SK-N-SH treated with all-trans-retinoic acid at 6 μM for 48 hours (cell line): ENCODE results near the gene PCSK9.

ENCODE experiments used
- ARNTL ChIP-seq: fragments of 450-650 bp; formaldehyde crosslinking; IDR thresholded peaks from 2 replicates; pipeline ENCODE4 v1.5.0; 2020; ENCODE audit warnings: low read depth, mild to moderate bottlenecking, moderate library complexity, borderline replicate concordance
- GLIS3 ChIP-seq: fragments of 250-450 bp; sonication (Bioruptor Pico); IDR thresholded peaks from 2 replicates; pipeline ENCODE4 v1.5.0; 2020; ENCODE audit warnings: mild to moderate bottlenecking, moderate library complexity
- ISL1 ChIP-seq: fragments of 250-450 bp; sonication (Bioruptor Pico); IDR thresholded peaks from 2 replicates; pipeline ENCODE4 v2.1.2; 2022; ENCODE audit warnings: mild to moderate bottlenecking, moderate library complexity
- PATZ1 ChIP-seq: fragments of 250-450 bp; sonication (Bioruptor Pico); IDR thresholded peaks from 2 replicates; pipeline ENCODE4 v1.8.0; 2020; ENCODE audit warnings: mild to moderate bottlenecking, moderate library complexity, borderline replicate concordance
- PPARA ChIP-seq: fragments of 250-450 bp; sonication (Bioruptor Pico); IDR thresholded peaks from 2 replicates; pipeline ENCODE4 v1.5.0; 2020; ENCODE audit warnings: mild to moderate bottlenecking, borderline replicate concordance
- TOX ChIP-seq: fragments of 250-450 bp; sonication (Bioruptor Pico); IDR thresholded peaks from 2 replicates; pipeline ENCODE4 v1.8.0; 2021; ENCODE audit warnings: mild to moderate bottlenecking, moderate library complexity, borderline replicate concordance
- ZFP30 ChIP-seq: fragments of 450-650 bp; formaldehyde crosslinking; IDR thresholded peaks from 2 replicates; pipeline ENCODE4 v1.5.0; 2022; ENCODE audit warnings: mild to moderate bottlenecking, moderate library complexity
- ZNF8 ChIP-seq: fragments of 450-650 bp; formaldehyde crosslinking; IDR thresholded peaks from 2 replicates; pipeline ENCODE4 v1.5.0; 2020; ENCODE audit warnings: mild to moderate bottlenecking, moderate library complexity
- TF ChIP-seq, protein P1 (sequence below): fragments of 250-450 bp; sonication (Bioruptor Pico); IDR thresholded peaks from 2 replicates; pipeline ENCODE4 v1.5.1; 2020; ENCODE audit warnings: low read depth, mild to moderate bottlenecking, moderate library complexity
- TF ChIP-seq, protein P2 (sequence below): fragments of 250-450 bp; sonication (Bioruptor Pico); IDR thresholded peaks from 2 replicates; pipeline ENCODE4 v1.5.0; 2020; ENCODE audit warnings: mild to moderate bottlenecking, moderate library complexity

DNA sequence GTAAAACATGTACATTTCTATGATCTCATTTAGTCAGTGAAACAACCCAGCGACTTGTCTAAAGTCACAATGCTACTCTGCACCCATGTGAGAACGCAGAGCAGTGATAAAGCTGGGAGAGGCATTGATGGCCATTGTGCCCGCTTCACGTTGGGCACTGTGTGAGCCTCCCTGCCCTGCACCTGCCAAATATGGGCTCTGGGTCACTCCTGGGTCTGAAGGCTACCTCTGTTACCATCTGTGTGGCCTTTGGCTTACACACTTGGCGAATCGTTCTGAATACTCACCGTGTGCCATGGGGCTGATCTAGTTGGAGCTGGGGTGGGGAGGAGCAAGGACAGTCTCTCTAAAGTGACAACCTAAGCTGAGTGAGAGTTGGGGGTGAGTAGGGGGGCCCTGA lies 29.9 kb downstream of the PCSK9 start:
- no peak for TF ChIP-seq TOX
- TF ChIP-seq, protein P1, sequence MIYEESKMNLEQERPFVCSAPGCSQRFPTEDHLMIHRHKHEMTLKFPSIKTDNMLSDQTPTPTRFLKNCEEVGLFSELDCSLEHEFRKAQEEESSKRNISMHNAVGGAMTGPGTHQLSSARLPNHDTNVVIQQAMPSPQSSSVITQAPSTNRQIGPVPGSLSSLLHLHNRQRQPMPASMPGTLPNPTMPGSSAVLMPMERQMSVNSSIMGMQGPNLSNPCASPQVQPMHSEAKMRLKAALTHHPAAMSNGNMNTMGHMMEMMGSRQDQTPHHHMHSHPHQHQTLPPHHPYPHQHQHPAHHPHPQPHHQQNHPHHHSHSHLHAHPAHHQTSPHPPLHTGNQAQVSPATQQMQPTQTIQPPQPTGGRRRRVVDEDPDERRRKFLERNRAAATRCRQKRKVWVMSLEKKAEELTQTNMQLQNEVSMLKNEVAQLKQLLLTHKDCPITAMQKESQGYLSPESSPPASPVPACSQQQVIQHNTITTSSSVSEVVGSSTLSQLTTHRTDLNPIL = no peak
- no peak for TF ChIP-seq PPARA
- no peak for TF ChIP-seq PATZ1 (CRISPR knock-in tag)
- TF ChIP-seq ARNTL (CRISPR knock-in tag) = no peak
- TF ChIP-seq ISL1 (CRISPR knock-in tag) = no peak
- no peak for TF ChIP-seq ZFP30
- no peak for TF ChIP-seq ZNF8 (CRISPR knock-in tag)
- TF ChIP-seq, protein P2, sequence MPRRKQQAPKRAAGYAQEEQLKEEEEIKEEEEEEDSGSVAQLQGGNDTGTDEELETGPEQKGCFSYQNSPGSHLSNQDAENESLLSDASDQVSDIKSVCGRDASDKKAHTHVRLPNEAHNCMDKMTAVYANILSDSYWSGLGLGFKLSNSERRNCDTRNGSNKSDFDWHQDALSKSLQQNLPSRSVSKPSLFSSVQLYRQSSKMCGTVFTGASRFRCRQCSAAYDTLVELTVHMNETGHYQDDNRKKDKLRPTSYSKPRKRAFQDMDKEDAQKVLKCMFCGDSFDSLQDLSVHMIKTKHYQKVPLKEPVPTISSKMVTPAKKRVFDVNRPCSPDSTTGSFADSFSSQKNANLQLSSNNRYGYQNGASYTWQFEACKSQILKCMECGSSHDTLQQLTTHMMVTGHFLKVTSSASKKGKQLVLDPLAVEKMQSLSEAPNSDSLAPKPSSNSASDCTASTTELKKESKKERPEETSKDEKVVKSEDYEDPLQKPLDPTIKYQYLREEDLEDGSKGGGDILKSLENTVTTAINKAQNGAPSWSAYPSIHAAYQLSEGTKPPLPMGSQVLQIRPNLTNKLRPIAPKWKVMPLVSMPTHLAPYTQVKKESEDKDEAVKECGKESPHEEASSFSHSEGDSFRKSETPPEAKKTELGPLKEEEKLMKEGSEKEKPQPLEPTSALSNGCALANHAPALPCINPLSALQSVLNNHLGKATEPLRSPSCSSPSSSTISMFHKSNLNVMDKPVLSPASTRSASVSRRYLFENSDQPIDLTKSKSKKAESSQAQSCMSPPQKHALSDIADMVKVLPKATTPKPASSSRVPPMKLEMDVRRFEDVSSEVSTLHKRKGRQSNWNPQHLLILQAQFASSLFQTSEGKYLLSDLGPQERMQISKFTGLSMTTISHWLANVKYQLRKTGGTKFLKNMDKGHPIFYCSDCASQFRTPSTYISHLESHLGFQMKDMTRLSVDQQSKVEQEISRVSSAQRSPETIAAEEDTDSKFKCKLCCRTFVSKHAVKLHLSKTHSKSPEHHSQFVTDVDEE (CRISPR knock-in tag) = no peak
- no peak for TF ChIP-seq GLIS3 (CRISPR knock-in tag)
